HG03565 (cell line): ENCODE data around the gene COBL.

Experiments used
- ATAC-seq: cut with Tn5 transposase; IDR thresholded peaks from one replicate; pipeline ENCODE4 v1.9.1; 2021; ENCODE audit warnings: mild to moderate bottlenecking, moderate library complexity; ENCODE audit not compliant: unreplicated experiment

COBL gene

GRCh38 chr7:51152706-51153200 is 163.9 kb downstream of the COBL start:
- ATAC-seq = no peak

- no peak for ATAC-seq
Observed at GRCh38 chr7:51151455-51151854, 165.2 kb downstream of the COBL start.

GRCh38 chr7:51150193-51150592 is 166.4 kb downstream of the COBL start:
- no peak for ATAC-seq

GRCh38 chr7:51148216-51148615 is 168.4 kb downstream of the COBL start:
- no peak for ATAC-seq

GRCh38 chr7:51146816-51147586 is 169.6 kb downstream of the COBL start:
- ATAC-seq = no peak

- no peak for ATAC-seq
Observed at GRCh38 chr7:51144178-51144577, 172.4 kb downstream of the COBL start.

GRCh38 chr7:51142741-51143385 is 173.7 kb downstream of the COBL start:
- no peak for ATAC-seq

GRCh38 chr7:51141451-51142003 is 175.1 kb downstream of the COBL start:
- ATAC-seq = no peak

GRCh38 chr7:51140199-51141164 is 176.1 kb downstream of the COBL start:
- ATAC-seq = no peak

GRCh38 chr7:51139796-51140195 is 176.8 kb downstream of the COBL start:
- no peak for ATAC-seq

- no peak for ATAC-seq
Observed at GRCh38 chr7:51138123-51139085, 178.2 kb downstream of the COBL start.

- no peak for ATAC-seq
Observed at GRCh38 chr7:51135576-51135975, 181.0 kb downstream of the COBL start.

- no peak for ATAC-seq
Observed at GRCh38 chr7:51134013-51134441, 182.6 kb downstream of the COBL start.

- ATAC-seq = no peak
Observed at GRCh38 chr7:51132661-51133060, 183.9 kb downstream of the COBL start.

- ATAC-seq = no peak
Observed at GRCh38 chr7:51129527-51130472, 186.8 kb downstream of the COBL start.

GRCh38 chr7:51128545-51129435 is 187.8 kb downstream of the COBL start:
- ATAC-seq = no peak

- ATAC-seq = no peak
Observed at GRCh38 chr7:51127618-51127904, 189.0 kb downstream of the COBL start.
